H1 (cell line): ENCODE measurements around the gene MRPL17. TPM values are rescaled to one million over a fixed set of nuclear protein-coding genes. Genes with fewer than 3 reads are reported as not detected.
A peak's percentile ranks its signal among the peaks of the same experiment; 100 is the strongest.

Experiments used
- CTCF ChIA-PET: fragments of 300-600 bp; sonication (Branson Sonifier 250); formaldehyde crosslinking; loops from one replicate; lab custom pipeline; 2021; ENCODE audit not compliant: partially characterized antibody; lab: Charles Lee
- POLR2A ChIA-PET: fragments of 300-600 bp; sonication (Branson Sonifier 250); formaldehyde crosslinking; loops from one replicate; lab custom pipeline; 2021; ENCODE audit warnings: inconsistent platforms; ENCODE audit not compliant: partially characterized antibody; lab: Charles Lee
- DNase-seq, 2 experiments: peaks; one replicate each; pipeline versions ENCODE4 v3.0.0 to v3.0.0-alpha.2; 2010 to 2022; ENCODE audit warnings: low spot score in 2 of 2, low read depth in 1 of 2, mixed read lengths in 1 of 2
- FAIRE-seq: peaks from 2 replicates; lab custom pipeline; 2011; peaks lifted over from hg19 to GRCh38; lab: Jason Lieb, UNC
- H2AFZ ChIP-seq: 2 replicates; pipeline ENCODE4 v1.8.1; 2012; ENCODE audit warnings: low read length, inconsistent platforms
- H2AK5ac ChIP-seq: 2 replicates; pipeline ENCODE4 v1.6.1; 2013; ENCODE audit warnings: low read depth, low read length
- H2BK120ac ChIP-seq: replicated peaks from 2 replicates; pipeline ENCODE3; 2013; ENCODE audit warnings: low read depth, low read length, inconsistent platforms
- H2BK12ac ChIP-seq: 2 replicates; pipeline ENCODE4 v1.6.1; 2013; ENCODE audit warnings: low read depth, low read length
- H2BK15ac ChIP-seq: 2 replicates; pipeline ENCODE4 v1.6.1; 2013; ENCODE audit warnings: low read length
- H2BK20ac ChIP-seq: 2 replicates; pipeline ENCODE4 v1.6.1; 2013; ENCODE audit warnings: low read length
- H2BK5ac ChIP-seq: 2 replicates; pipeline ENCODE4 v1.6.1; 2013; ENCODE audit warnings: low read depth, low read length
- H3K14ac ChIP-seq: 2 replicates; pipeline ENCODE4 v1.6.1; 2013; ENCODE audit warnings: inconsistent platforms; ENCODE audit not compliant: insufficient read length
- H3K18ac ChIP-seq: 2 replicates; pipeline ENCODE4 v1.6.1; 2013; ENCODE audit warnings: low read length; ENCODE audit errors: extremely low read depth
- H3K23ac ChIP-seq: 2 replicates; pipeline ENCODE4 v1.6.1; 2013; ENCODE audit warnings: inconsistent platforms; ENCODE audit not compliant: insufficient read length
- H3K23me2 ChIP-seq: 2 replicates; pipeline ENCODE4 v1.6.1; 2013; ENCODE audit warnings: low read depth, low read length
- H3K27ac ChIP-seq: 2 replicates; pipeline ENCODE4 v1.6.1; 2011; ENCODE audit warnings: low read depth, low read length, inconsistent platforms
- H3K27me3 ChIP-seq, 4 experiments: replicated peaks in 1 of 4; 1 replicate in 1 of 4; 2 replicates in 3 of 4; pipeline versions ENCODE4 v1.6.1 to v1.8.1; 2011 to 2013; ENCODE audit warnings: low read length in 3 of 4, mild to moderate bottlenecking in 3 of 4, inconsistent platforms in 2 of 4, mixed read lengths in 2 of 4, moderate library complexity in 1 of 4; ENCODE audit not compliant: control insufficient read depth in 3 of 4, insufficient read depth in 3 of 4; ENCODE audit errors: extremely low read depth in 1 of 4
- H3K36me3 ChIP-seq, 4 experiments: 2 replicates each; pipeline versions ENCODE4 v1.6.1 to v1.8.1; 2011 to 2013; ENCODE audit warnings: mild to moderate bottlenecking in 4 of 4, low read length in 3 of 4, moderate library complexity in 2 of 4, control low read depth in 1 of 4, inconsistent platforms in 1 of 4; ENCODE audit not compliant: insufficient read depth in 4 of 4, control insufficient read depth in 2 of 4
- H3K4ac ChIP-seq: replicated peaks from 2 replicates; pipeline ENCODE3; 2013; ENCODE audit warnings: low read length, low read depth, mixed read lengths, inconsistent platforms; ENCODE audit not compliant: insufficient read length
- H3K4me1 ChIP-seq, 4 experiments: replicated peaks in 1 of 4; 1 replicate in 1 of 4; 2 replicates in 3 of 4; pipeline versions ENCODE4 v1.6.1 to v1.8.1; 2011 to 2013; ENCODE audit warnings: low read length in 3 of 4, inconsistent platforms in 2 of 4, mixed read lengths in 1 of 4; ENCODE audit not compliant: insufficient read depth in 4 of 4, control insufficient read depth in 3 of 4
- H3K4me2 ChIP-seq, 2 experiments: 2 replicates each; pipeline versions ENCODE4 v1.6.1 to v1.8.1; 2011 to 2013; ENCODE audit warnings: low read depth in 2 of 2, low read length in 2 of 2, control low read depth in 1 of 2, inconsistent platforms in 1 of 2, mild to moderate bottlenecking in 1 of 2; ENCODE audit not compliant: insufficient read depth in 1 of 2
- H3K4me3 ChIP-seq, 4 experiments: fragments of 200-600, 300-600 bp in 1 of 4; sonication (generic), shearing (Covaris generic), sonication (Bioruptor Twin) in 1 of 4; 2 replicates each; pipeline versions ENCODE4 v1.5.1 to v1.8.1; 2011 to 2016; ENCODE audit warnings: low read length in 4 of 4, low read depth in 3 of 4, control low read depth in 2 of 4, inconsistent platforms in 2 of 4, mild to moderate bottlenecking in 2 of 4, mixed read lengths in 1 of 4, moderate library complexity in 1 of 4; ENCODE audit not compliant: insufficient read depth in 2 of 4; ENCODE audit errors: extremely low read depth in 1 of 4
- H3K56ac ChIP-seq: replicated peaks from 2 replicates; pipeline ENCODE3; 2013; ENCODE audit warnings: low read depth, mild to moderate bottlenecking, mixed read lengths, low read length, inconsistent platforms; ENCODE audit not compliant: insufficient read length
- H3K79me1 ChIP-seq: 2 replicates; pipeline ENCODE4 v1.6.1; 2013; ENCODE audit warnings: low read depth, low read length, control low read depth
- H3K79me2 ChIP-seq, 2 experiments: 2 replicates each; pipeline versions ENCODE4 v1.6.1 to v1.8.1; 2012 to 2013; ENCODE audit warnings: low read length in 2 of 2, mild to moderate bottlenecking in 2 of 2, inconsistent platforms in 1 of 2; ENCODE audit not compliant: insufficient read depth in 2 of 2, control insufficient read depth in 1 of 2
- H3K9ac ChIP-seq, 4 experiments: replicated peaks in 1 of 4; 1 replicate in 1 of 4; 2 replicates in 3 of 4; pipeline versions ENCODE4 v1.6.1 to v1.8.1; 2011 to 2013; ENCODE audit warnings: low read depth in 3 of 4, low read length in 3 of 4, control low read depth in 2 of 4, mild to moderate bottlenecking in 2 of 4, moderate library complexity in 2 of 4, inconsistent platforms in 1 of 4; ENCODE audit errors: extremely low read depth in 1 of 4
- H3K9me3 ChIP-seq, 2 experiments: 2 replicates each; pipeline versions ENCODE4 v1.6.1 to v1.8.1; 2012 to 2013; ENCODE audit warnings: mild to moderate bottlenecking in 2 of 2, moderate library complexity in 2 of 2, control low read depth in 1 of 2, inconsistent platforms in 1 of 2, low read depth in 1 of 2, low read length in 1 of 2, mixed read lengths in 1 of 2; ENCODE audit not compliant: insufficient read depth in 2 of 2
- H4K20me1 ChIP-seq, 2 experiments: replicated peaks in 1 of 2; 2 replicates each; pipeline versions ENCODE3 to v1.8.1; 2011 to 2013; ENCODE audit warnings: inconsistent platforms in 2 of 2, low read length in 2 of 2, mild to moderate bottlenecking in 1 of 2; ENCODE audit not compliant: insufficient read depth in 2 of 2, control insufficient read depth in 1 of 2
- H4K5ac ChIP-seq: 2 replicates; pipeline ENCODE4 v1.6.1; 2013; ENCODE audit warnings: low read length, low read depth, mixed read lengths, inconsistent platforms; ENCODE audit not compliant: insufficient read length
- H4K8ac ChIP-seq: 2 replicates; pipeline ENCODE4 v1.8.0; 2013; ENCODE audit warnings: mild to moderate bottlenecking, moderate library complexity, low read length, inconsistent platforms; ENCODE audit not compliant: insufficient read depth; ENCODE audit errors: extremely low read depth
- H4K91ac ChIP-seq: replicated peaks from 2 replicates; pipeline ENCODE3; 2013; ENCODE audit warnings: low read length, mixed read lengths, inconsistent platforms; ENCODE audit not compliant: insufficient read length
- ASH2L ChIP-seq: fragments of 200-600, 300-600 bp; sonication (generic); IDR thresholded peaks from one replicate; pipeline ENCODE4 v1.7.1; 2017; ENCODE audit warnings: low read length
- EP300 ChIP-seq, 2 experiments: IDR thresholded peaks; 1 replicate in 1 of 2; 2 replicates in 1 of 2; pipeline ENCODE4 v1.6.1; 2011 to 2012; ENCODE audit warnings: low read depth in 2 of 2, low read length in 2 of 2, mild to moderate bottlenecking in 2 of 2, borderline replicate concordance in 1 of 2, inconsistent platforms in 1 of 2, moderate library complexity in 1 of 2
- RAD21 ChIP-seq, 2 experiments: IDR thresholded peaks in 1 of 2; conservative IDR thresholded peaks in 1 of 2; 2 replicates each; pipeline ENCODE4 v1.6.1; 2011; ENCODE audit warnings: low read depth in 2 of 2, low read length in 2 of 2, improper control_type of control experiment in 1 of 2, inconsistent platforms in 1 of 2, mild to moderate bottlenecking in 1 of 2, moderate library complexity in 1 of 2
- ZNF274 ChIP-seq: IDR thresholded peaks from 2 replicates; pipeline ENCODE4 v1.7.0; 2012; ENCODE audit warnings: low read length, borderline replicate concordance; ENCODE audit errors: extremely low read depth
- WGBS, 2 experiments: shearing (Covaris generic) in 1 of 2; methylation state at CpG; one replicate each; pipeline versions ENCODE4 v1.1.6 to v1.1.7; 2013 to 2015; ENCODE audit warnings: low lambda C conversion rate in 2 of 2, mixed read lengths in 2 of 2, inconsistent platforms in 1 of 2, low coverage in 1 of 2, missing lambda C conversion rate in 1 of 2; ENCODE audit not compliant: insufficient replicate concordance in 2 of 2, insufficient coverage in 1 of 2, insufficient read length in 1 of 2; ENCODE audit errors: extremely low coverage in 1 of 2, missing lambda C conversion rate in 1 of 2; 5-methylcytosine and 5-hydroxymethylcytosine counted together
- polyA plus RNA-seq, 7 experiments: library from polyadenylated mRNA; depleted of rRNA in 3 of 7; stranded (reverse) in 5 of 7; unstranded in 2 of 7; fragments of >200 nt in 5 of 7; fragments of 200-250 nt in 2 of 7; gene quantifications; 1 replicate in 5 of 7; 2 replicates in 1 of 7; 4 replicates in 1 of 7; pipeline versions ENCODE4 v1.2.1 to v1.2.3, GENCODE V29; 2011 to 2013; ENCODE audit warnings: missing spikeins in 2 of 7, mixed read lengths in 2 of 7
- total RNA-seq: library from RNA; stranded (reverse); fragmentation: NEBNext Ultra II Directional; extraction: Animal tissue kit (Norgen Biotek cat#: 25700); gene quantifications from 2 replicates; pipeline ENCODE4 v1.2.1, GENCODE V29; 2021

MRPL17 gene
- total and polyA plus RNA-seq, 2 of the 8 experiments (the other 6 are each of a cell fraction or from before 2014, with no cell fraction given): 55.7 to 70.5 TPM

DNA sequence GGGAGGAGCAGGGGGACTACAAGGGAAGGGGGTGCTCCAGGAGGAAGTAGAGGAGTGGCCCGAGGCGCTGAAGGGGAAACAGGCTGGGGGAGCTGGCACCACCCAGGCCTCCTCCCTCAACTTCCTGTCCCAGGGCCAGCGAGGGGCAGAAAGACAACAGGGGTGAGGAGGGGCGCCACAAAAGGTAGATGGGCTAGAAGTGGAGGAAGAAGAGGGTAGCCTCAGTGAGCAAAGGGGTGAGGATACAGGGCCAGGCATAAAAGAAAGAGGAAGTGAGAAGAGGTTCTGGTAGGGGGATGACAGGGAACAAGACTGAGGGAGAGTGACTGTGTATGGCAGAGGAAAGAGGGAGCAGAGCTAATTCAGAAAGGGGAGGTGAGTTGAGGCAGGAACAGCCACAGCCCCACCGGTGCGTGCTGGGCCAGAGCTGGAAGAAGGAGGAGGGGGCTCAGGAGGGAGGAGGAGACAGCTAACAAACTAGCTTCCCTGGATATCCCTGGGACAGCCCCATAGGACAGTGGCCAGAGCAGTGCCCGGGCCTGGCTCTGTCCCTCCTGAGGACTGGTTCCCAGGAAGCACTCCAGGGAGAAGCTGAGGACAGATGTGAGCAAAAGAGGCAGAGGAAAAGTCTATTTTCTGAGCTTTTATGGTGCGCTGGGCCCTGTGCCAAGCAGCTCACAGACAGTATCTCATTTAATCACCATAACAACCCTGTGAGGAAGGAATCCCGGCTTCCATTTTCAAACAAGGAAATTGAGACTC is 36.0 kb downstream of the MRPL17 start:
- 67% methylated on average over 7 of the region's 9 CpGs; no CpG with 5 or more reads in 1 of the 2 experiments for WGBS, 2 experiments
- H3K9me3 ChIP-seq: no peaks in the 10 kb centered on the region
- no peaks in the 10 kb centered on the region for H4K20me1 ChIP-seq
- no peaks in the 10 kb centered on the region for H3K23me2 ChIP-seq
- no peak overlapping the region for H2BK120ac ChIP-seq
- no peak overlapping the region for H3K4me3 ChIP-seq
- DNase-seq: no peak
- peak overlapping the region; percentile 66; the same call in 1 of the 2 replicates for H2BK5ac ChIP-seq
- H3K56ac ChIP-seq: no peak overlapping the region
- no peak overlapping the region for H4K91ac ChIP-seq
- H3K4me1 ChIP-seq: peaks cover 3 to 10% (median 5%) of the 10 kb centered on the region in 4 experiments; a peak in 6 of 7 replicates
- no peaks in the 10 kb centered on the region for H3K79me1 ChIP-seq
- H2AFZ ChIP-seq: peak overlapping the region; percentile 31; the same call in 1 of the 2 replicates
- no peak overlapping the region for H3K14ac ChIP-seq
- H2BK15ac ChIP-seq: no peak overlapping the region
- H2BK20ac ChIP-seq: no peak overlapping the region
- no peak overlapping the region for H3K23ac ChIP-seq
- ChIA-PET POLR2A (interaction anchor here (0.6 to 1.5 kb wide), 13 partner anchors 9 to 1049 kb away, joined by 3 to 6 read pairs (median 3); partner anchors contain the start of genes DCHS1 and MRPL17), CTCF (interaction anchor here (0.6 to 3.6 kb wide), 8 partner anchors 12 to 172 kb away, joined by 3 to 9 read pairs (median 3); no protein-coding TSS in a partner anchor)
- H4K5ac ChIP-seq: no peak overlapping the region
- no peaks in the 10 kb centered on the region for H3K79me2 ChIP-seq
- no peak for FAIRE-seq
- no peak overlapping the region for H4K8ac ChIP-seq
- H2BK12ac ChIP-seq: 0 out of 2 replicates have a peak overlapping the region, but pooled peaks have one; percentile 39
- H3K27me3 ChIP-seq: no peaks in the 10 kb centered on the region; a peak in 1 of 7 replicates
- peak overlapping the region in 1 of 4 experiments; percentile 44; a peak in 1 of 7 replicates for H3K9ac ChIP-seq
- peak overlapping the region; percentile 24 for H3K4ac ChIP-seq
- H2AK5ac ChIP-seq: no peak overlapping the region; the same call in 1 of the 2 replicates
- no peak overlapping the region for H3K27ac ChIP-seq
- 0 out of 2 replicates have a peak overlapping the region, but pooled peaks have one; percentile 60 for H3K18ac ChIP-seq
- peak overlapping the region in 1 of 2 experiments; percentile 12; a peak in 1 of 4 replicates for H3K4me2 ChIP-seq
- TF ChIP-seq EP300 (IDR thresholded peaks at IDR 0.05; ENCODE audit: borderline replicate concordance in 1 of 2, low read depth in 2 of 2, low read length in 2 of 2) (peak in 1 of 2 experiments; percentile 96; a peak in 1 of 3 replicates), ZNF274 (no peak), ASH2L (peak; percentile 19), RAD21 (IDR thresholded peaks at IDR 0.05 in 1 of 2, conservative IDR thresholded peaks at IDR 0.05 in 1 of 2; ENCODE audit: low read depth in 2 of 2, low read length in 2 of 2) (no peak)
- no peaks in the 10 kb centered on the region for H3K36me3 ChIP-seq
